ENCODE results near the gene PPM1N.

Gene PPM1N, protein sequence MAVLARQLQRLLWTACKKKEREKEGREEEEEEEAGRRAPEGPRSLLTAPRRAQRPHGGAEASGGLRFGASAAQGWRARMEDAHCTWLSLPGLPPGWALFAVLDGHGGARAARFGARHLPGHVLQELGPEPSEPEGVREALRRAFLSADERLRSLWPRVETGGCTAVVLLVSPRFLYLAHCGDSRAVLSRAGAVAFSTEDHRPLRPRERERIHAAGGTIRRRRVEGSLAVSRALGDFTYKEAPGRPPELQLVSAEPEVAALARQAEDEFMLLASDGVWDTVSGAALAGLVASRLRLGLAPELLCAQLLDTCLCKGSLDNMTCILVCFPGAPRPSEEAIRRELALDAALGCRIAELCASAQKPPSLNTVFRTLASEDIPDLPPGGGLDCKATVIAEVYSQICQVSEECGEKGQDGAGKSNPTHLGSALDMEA

GRCh38 chr19:45498411-45499195 is at the start of gene PPM1N:
TSS of gene PPM1N (plus strand) at chr19:45498443. CDS start at chr19:45498473, 30 bp downstream.
- peak; percentile 96 for DNase-seq

DNA sequence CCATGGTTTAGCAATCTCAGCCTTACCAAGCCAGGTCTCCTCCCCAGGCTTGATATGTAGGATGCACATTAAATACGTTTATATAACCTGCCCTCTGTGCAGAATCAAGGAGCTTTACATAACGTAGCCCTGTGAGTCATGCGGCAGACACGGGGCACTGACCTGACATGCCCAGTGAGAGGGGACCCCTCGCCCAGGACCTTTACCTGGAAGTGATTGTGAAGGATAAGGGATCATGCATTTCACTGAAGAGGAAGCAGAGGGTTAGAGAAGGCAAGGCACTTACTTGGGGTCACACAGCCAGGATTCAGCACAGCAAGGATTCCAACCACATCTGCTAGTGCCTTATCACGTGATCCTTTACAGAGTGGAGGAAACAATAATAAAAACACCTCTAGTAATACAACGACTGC is 49.4 kb upstream of the PPM1N start:
- DNase-seq, result no peak

DNA sequence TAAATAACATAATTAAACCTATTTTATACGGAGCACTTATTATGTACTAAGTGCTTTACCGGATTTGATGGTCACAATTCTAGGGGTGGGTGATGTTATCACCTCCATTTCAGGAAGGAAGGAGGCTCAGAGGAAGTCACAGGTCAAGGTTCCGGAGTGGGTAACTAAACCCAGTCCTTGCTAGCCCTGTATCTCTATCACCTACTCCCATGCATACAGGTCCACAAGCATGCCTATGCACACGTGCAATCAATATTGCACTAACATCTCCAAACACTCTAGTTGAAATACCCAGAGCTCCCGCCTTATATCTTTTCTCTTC is 48.3 kb upstream of the PPM1N start:
- no peak for DNase-seq

DNA sequence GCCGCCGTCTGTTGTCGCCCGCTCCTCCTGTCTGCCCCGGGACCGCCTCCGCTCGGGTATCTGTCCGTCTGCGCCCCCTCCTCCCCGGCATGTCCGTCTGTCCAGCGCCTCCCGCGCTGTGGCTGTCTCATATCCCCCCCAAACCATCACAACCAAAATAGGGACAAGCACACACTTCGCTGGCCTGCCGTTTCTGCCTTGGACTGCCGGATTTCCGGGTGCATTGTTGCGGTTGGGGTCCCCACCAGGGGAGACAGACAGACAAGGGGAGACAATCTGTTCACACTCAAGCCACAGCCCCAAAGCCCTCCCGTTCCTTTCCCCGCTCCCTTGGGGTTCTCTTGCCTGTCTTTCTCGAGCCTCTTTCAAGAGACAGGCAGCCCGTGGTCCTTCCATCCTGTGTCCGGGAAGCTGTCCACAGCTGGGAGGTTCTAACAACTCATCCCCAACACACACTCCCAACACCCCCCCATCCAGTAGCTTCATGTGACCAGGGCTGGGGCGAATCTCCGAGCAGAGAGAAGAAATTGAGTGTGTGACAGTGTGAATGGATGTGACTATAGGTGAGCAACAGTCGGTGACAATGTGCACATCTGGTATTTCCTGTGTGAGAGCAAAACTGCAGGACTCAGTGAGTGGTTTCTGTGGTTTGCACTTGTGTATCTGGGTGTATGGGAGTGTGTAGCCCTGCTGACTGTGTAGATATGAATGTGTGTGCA is 47.0 kb upstream of the PPM1N start:
- DNase-seq, result peak; percentile 36

DNA sequence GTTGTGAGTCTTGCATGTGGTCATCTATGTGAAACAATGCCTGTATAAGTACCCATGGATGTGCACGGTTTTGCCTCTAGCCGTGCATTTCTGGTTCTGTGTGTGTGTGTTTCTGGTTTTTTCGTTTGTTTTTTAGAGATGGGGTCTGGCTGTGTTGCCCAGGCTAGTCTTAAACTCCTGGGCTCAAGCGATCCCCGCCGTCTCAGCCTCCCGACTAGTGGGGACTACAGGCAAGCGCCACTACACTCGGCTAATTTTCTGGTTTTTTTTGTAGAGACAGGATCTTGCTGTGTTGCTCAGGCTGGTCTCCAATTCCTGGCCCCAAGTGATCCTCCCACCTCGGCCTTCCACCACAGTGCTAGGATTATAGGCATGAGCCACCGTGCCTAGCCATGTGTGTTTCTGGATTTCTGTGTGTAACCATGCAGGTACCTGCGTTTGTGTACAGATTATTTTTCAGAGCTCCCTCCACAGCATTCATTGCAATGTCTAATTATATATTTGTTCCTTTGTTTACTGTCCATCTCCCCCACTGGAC is 46.3 kb upstream of the PPM1N start:
- no peak for DNase-seq

DNA sequence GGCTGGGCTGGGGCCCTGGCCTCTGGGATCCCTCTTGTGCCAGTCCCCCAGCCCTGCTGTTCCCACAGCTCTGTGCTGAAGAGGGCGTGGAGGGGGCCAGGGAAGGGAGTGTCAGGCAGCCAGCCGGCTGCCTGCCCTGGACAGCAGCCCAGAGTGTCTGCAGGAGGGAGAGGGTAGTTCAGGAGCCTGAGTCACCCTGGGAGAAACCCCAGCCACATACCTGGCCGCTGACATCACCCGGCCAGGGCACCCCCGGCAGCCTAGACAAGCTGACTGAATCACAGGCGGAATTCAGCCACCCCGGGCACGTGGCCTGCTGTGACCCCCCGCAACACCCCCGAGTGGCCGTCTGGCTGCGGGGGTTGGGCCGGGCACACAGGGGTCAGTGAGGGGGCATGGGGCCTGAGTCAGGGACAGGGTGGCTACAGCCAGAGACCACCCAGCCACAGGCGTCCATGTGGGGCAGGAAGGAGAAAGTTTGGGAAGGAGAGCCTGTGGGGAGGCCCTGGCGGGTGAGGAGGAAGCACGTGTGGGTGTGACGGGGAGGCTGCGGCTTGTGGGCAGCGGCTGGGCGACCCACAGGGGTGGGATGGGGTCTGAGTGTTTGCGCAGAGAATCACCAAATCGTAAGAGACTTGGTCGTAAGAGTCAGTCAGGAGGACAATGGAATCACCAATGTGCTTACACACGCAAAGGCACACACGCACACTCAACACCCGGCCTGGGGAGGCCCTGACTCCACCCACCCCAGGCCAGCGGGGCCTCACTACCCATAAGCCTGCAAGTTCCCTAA is 42.3 kb upstream of the PPM1N start:
- peak; percentile 23 for DNase-seq

DNA sequence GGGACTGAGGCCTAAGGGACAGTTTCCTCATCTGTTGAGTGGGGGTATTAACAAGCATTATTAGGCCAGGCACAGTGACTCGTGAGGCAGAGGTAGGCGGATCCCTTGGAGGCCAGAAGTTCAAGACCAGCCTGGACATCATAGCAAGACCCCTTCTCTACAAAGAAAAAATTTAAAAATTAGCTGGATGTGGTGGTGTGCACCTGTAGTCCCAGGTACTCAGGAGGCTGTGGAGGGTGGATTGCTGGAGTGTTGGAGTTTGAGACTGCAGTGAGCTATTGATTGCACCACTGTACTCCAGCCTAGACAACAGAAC is 41.8 kb upstream of the PPM1N start:
- DNase-seq, result no peak

GRCh38 chr19:45457776-45458175 is 40.5 kb upstream of the PPM1N start:
- DNase-seq, result no peak

GRCh38 chr19:45460807-45461347 is 37.4 kb upstream of the PPM1N start:
- DNase-seq, result no peak

GRCh38 chr19:45462174-45462573 is 36.1 kb upstream of the PPM1N start:
- no peak for DNase-seq

DNA sequence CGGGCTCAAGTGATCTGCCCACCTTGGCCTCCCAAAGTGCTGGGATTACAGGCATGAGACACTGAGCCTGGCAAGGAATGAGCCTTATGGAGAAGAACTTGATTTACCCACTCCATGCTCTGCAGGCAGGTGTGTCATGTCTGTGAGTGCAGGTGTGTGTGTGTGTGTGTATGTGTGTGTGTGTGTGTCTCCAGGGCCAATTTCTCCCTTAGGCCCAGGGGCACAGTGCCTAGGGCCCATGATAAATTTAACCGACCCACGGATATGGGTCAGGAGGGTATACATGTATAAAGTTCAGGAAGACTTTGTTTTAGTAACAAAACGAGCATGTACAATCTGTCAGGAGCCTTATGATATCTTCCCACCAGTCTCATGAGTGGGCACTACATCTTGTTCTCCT is 35.0 kb upstream of the PPM1N start:
- DNase-seq, result no peak

DNA sequence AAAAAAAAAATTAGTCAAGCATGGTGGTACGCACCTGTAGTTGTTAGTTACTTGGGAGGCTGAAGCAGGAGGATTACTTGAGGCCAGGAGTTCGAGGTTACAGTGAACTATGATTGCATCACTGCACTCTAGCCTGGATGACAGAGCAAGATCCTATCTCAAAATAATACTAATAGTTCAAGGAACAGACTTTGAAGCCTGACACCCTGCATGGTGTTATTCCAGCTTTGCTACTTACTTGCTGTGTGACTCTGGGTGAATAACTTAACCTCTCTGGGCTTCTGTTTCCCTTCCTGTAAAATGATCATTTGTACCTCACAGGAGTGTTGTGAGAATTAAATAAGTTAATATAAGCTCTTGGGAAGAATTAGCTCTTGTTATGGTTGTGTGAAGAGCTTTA is 34.0 kb upstream of the PPM1N start:
- DNase-seq, result no peak

DNA sequence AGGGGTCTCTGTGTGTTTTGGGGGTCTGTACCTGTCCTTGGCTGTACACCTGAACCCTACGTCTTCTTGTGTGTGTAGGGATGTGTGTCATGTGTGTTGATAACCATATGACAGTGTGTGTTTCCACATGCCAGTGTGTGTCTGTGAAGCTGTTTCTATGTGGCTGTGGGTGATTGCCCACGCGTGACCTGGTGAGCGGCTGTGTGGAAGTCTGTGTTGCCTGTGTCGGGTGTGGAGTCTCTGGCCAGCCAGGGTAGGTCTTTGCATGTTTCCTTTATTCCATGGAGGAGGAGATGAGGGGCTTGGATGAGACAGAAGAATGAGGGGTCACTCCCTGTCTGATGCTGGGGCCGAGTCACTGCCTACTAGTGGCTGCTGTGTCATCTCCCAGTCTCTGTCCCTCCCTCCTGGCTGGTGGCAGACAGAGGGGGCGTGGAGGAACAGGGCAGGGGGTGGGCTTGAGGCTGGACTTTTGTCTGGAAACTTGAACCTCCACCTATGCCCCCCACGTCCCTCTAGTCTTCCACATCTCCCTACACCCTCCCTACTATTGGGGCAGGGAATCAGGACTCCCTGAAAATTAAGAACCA is 33.3 kb upstream of the PPM1N start:
- no peak for DNase-seq

DNA sequence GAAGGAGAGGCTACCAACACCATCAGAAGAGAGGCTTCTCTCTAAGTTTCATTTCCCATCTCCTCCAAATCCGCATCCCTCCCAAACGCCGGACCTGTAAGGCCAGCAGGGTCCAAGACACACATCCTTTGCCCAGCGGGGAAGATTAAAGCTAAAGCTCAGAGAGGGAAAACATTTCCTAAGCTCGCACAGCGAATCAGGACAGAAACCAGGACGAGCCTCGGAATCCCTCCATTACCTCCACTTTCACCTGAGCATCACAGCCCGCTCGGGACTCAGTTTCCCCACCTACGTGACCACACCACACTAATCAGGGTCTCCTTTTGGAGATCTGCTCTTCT is 31.2 kb upstream of the PPM1N start:
- peak; percentile 55 for DNase-seq

GRCh38 chr19:45467456-45468158 is 30.6 kb upstream of the PPM1N start, which contains the start of gene FOSB:
TSS of gene FOSB (plus strand) at chr19:45467996. CDS start at chr19:45468587, 591 bp downstream.
- DNase-seq, result peak; percentile 97

- peak; percentile 49 for DNase-seq
These were observed 30.0 kb upstream of the PPM1N start for GRCh38 chr19:45468159-45468651.

GRCh38 chr19:45468803-45469131 is 29.5 kb upstream of the PPM1N start:
- peak; percentile 79 for DNase-seq

- DNase-seq, result peak; percentile 97
These were observed 28.9 kb upstream of the PPM1N start for GRCh38 chr19:45469132-45469944.

DNA sequence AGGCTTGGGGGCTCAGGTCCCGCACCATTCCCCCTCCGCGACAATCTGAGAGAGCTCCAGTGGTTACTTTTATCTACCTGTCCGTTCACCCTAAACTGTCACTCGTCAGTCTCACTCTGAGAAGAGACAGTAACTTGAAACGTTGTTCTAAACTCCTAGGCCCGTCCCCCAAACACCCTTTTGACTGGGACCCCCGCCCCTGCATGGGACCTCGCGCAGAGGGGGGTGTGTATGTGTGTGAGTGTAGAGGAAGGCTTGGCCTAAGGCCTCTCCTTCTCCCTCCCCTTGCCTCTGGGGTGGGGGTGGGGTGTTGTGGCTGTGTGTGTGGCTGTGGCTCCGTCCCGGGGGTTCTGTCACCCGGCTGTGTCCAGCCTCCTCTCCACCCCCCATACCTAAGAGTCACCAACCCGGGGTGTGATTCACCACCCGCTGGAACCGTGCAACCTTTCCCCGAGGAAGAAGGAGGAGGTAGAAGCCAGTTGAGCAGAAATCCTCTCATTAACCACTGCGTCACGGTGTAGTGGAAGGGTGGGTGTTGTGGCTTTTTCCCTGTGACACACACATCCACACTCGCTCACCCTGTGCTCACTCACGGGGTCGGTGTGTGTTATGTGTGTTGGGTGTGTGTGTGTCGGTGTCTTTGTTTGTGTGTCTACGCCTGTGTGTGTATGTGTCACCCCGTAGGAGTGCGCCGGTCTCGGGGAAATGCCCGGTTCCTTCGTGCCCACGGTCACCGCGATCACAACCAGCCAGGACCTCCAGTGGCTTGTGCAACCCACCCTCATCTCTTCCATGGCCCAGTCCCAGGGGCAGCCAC is 28.1 kb upstream of the PPM1N start:
- no peak for DNase-seq

DNA sequence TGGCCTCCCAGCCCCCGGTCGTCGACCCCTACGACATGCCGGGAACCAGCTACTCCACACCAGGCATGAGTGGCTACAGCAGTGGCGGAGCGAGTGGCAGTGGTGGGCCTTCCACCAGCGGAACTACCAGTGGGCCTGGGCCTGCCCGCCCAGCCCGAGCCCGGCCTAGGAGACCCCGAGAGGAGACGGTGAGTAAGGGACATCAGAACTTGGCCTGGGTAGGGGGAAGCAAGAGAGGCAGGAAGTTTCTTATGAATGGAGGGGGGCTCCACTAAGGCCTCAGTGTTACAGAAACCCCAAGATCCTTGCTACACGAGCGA is 27.5 kb upstream of the PPM1N start:
- no peak for DNase-seq

All from NCI-H82 (cell line).